HuH-7.5 (cell line): ENCODE results near the gene RBMS3.

Experiments
- DNase-seq: peaks from one replicate; pipeline ENCODE4 v3.0.0; 2011; ENCODE audit warnings: low spot score

The RBMS3 gene

DNA sequence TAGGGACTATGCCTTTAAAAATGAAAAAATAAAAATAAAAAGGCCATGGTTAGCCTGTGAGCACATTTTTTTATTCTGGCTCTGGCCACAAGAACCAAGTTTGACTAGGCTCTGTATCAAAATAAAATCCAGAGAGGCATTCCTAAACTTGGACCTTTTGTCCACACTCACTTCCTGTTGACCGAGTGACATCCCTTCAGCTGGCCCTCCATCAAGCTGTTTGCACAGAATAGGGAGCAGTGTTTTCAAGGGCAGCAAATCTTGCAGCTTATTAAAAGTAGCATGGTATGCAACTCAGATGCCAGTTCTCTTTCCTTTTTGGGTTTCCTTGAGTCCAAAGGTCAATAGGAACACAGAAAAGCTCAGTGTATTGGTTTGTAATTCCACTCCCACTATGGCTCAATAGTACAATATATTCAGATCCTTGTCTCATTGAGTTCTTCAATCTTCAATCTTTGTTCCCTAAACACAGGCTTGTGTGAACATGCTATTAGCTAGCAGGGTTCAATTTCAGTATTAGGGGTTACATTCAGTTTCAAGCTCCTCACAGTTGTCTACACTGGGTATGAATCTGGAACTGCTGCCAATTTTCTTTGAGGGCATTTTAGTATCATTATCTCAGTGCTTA is 244.5 kb downstream of the RBMS3 start:
- DNase-seq, result no peak

DNA sequence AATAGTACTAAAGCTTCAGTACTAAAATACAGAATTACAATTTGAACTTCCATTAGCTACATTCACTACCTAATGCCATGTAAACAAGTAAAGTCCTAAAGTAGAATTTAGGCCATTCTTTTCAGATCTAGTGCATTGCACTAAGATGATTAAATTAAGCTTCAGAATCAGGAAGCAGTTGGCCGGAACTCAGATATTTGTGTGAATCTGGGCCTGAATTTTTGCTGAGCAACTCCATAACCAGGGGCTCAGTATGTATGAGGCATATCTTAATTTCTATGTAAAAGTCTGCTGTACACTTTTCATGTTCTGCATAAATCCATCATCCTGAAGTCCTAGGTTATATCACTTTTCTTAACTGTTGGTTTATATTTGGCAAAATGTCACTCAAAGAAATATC is 246.4 kb downstream of the RBMS3 start:
- DNase-seq, result no peak

- DNase-seq, result no peak
These were observed 250.8 kb downstream of the RBMS3 start for GRCh38 chr3:29531644-29532043.

DNA sequence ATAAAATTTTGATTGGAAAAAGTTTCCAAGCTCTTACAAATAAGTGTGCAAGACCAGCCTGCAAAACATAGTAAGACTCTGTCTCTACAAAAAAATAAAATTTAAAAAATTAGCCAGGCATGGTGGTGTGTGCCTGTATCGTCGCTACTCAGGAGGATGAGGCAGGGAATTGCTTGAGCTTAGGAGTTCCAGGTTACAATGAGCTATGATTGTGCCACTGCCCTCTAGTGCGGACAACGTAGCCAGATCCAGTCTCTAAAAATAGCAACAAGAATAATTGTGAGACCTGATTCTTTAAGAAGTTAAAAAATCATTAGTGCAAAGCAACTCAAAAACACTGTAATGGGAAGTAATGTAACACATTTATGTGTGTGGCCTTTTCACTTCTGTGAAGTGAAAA is 251.6 kb downstream of the RBMS3 start:
- no peak for DNase-seq

- DNase-seq, result no peak
These were observed 253.1 kb downstream of the RBMS3 start for GRCh38 chr3:29534006-29534405.

- DNase-seq, result no peak
These were observed 255.3 kb downstream of the RBMS3 start for GRCh38 chr3:29536016-29536758.

- no peak for DNase-seq
These were observed 257.2 kb downstream of the RBMS3 start for GRCh38 chr3:29537889-29538609.

GRCh38 chr3:29538610-29538958 is 257.7 kb downstream of the RBMS3 start:
- no peak for DNase-seq

DNA sequence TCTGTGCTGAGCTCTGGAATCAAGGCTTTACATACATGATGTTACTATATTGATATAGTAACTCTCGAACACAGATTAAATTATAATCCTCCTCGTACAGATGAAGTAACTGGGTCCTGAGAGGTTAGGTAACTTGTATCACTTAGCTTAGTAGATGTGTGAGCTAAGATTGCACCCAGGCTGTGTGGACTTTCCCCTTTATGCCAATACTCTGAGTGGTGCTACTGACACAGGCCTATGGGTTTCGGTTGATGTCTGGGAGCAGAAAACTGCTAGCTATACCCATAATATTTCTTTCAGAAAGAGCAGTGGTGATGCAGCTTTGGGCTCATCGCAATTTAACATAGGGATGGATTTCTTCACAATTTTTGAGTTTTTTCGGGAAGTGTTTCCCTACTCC is 259.7 kb downstream of the RBMS3 start:
- no peak for DNase-seq

- no peak for DNase-seq
These were observed 264.0 kb downstream of the RBMS3 start for GRCh38 chr3:29544701-29545363.

DNA sequence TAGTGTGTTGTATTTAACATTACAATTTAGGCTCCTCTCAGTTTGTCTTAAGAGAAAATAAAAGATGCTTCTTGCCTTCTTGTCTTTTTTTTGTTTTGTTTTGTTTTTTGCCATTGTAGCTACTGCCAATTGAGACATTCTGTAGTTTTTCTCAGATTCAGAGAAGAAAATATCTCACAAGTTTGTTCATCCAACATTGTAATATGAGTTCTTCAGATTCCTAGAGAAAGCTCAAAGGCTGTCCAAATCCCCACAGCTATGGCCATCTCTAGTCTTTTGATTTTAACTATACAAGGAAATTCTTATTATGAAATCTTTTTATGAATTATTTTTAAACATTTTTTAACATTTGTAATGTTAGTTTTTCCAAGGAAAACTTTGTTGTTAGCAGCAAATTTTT is 264.7 kb downstream of the RBMS3 start:
- DNase-seq, result no peak

GRCh38 chr3:29552051-29552450 is 271.2 kb downstream of the RBMS3 start:
- DNase-seq, result no peak

DNA sequence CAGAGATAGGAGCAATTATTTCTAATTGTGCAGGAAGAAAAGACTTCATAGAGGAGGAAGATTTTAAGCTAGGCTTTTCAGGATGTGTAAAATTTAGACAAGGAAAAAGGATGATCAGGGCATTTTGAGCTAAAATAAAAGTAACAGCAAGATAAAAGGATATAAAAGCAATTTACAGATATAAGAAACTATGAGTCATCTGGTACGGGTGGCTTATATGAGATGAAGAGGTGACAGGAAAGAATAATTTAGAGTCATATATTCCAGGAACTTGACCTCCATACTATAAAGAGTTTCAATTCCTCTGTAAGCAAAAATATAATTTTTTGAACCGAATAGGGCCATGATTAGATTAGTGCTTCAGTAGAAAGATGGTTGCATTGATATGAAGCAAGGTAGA is 273.7 kb downstream of the RBMS3 start:
- DNase-seq, result no peak

- DNase-seq, result no peak
These were observed 274.7 kb downstream of the RBMS3 start for GRCh38 chr3:29555590-29555989.

DNA sequence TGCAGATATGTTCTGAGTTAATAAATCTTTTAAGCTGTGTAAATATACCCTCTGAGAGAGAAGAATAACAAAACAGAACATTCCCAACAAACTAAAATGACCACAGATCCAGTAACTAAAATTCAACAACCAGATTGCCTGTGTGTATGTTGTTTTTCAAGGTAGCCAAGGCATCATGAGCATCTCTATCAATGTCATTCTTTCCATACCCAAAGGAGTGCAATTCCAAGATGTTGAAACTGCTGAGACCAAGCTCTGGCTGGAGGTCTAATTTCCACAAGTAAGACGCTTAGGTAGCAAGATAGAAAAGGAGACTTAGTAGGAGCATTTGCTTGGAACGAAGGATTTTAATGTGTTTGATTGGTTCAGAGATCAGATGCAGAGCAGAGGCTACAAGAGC is 276.3 kb downstream of the RBMS3 start:
- no peak for DNase-seq

DNA sequence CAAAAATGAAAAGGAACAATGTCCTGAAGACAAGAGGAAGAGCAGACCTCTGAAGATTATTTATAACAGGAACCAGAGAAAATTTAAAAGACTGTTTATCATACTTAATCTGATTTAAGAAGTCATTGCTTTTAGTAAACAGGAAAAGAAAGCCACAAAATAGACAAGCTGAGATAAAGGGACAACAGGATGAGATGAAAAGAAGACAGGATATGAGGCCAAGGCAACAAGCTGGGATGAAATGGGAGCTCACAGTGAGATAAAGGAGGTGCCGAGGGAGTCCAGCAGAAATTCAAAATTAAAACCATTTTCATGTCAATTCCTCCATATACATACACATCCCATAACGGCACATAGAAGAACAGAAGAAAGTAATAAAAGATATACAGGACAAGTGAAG is 277.0 kb downstream of the RBMS3 start:
- DNase-seq, result no peak

GRCh38 chr3:29559741-29560465 is 279.0 kb downstream of the RBMS3 start:
- DNase-seq, result no peak

DNA sequence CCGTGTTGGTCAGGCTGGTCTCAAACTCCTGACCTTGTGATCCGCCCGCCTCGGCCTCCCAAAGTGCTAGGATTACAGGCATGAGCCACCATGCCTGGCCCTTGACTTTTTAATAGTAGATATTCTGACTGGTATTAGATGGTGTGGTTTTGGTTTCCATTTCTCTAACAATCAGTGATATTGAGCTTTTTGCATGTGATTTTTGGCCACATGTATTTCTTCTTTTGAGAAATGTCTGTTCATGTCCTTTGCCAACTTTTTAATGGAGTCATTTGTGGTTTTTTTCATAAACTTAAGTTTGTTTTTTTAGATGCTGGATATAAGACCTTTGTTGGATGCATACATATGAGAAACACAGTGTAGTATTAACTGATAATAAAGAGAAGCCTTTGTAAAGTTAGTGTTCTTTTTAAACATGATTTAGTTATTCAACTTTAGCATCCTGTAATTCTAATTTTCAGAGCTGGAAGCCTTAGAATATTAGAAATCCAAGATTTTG is 280.8 kb downstream of the RBMS3 start:
- DNase-seq, result no peak

DNA sequence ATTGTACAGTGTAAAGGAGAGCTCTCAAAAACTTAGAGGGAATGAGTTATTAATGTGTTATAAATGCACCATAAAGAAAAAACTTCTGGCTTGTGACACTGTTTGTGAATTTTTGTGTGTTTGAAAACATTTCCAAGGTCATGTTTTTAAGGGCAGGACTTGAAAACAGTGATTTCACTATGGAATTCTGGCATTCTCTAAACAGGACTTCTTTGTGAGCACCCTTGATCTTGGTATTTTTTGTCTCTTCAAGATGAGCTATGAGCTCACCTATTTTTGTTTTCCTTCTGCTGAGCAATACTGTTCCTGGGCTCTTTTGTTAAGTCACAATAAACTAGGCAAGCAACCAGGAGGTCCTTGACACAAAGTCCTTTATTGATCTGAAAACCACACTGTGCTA is 284.4 kb downstream of the RBMS3 start:
- no peak for DNase-seq

GRCh38 chr3:29567501-29567900 is 286.6 kb downstream of the RBMS3 start:
- DNase-seq, result no peak

DNA sequence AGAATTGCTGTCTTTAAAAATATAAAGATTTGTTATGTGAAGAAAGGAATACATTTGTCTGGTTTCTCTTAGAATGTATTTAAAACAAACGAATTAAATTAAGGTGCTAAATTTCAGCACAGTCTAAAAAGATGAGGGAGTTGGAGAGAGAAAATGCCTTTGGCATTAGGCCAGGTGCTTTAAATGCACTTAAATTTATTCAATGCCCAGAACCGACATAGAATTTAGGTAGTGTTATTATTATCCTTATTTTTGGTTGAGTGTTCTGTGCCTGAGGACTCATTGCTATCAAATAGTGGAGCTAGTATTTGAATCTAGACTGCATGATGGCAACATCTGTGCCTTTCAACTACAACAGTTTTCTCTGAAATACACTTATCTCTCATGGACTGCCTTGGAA is 287.5 kb downstream of the RBMS3 start:
- DNase-seq, result no peak

GRCh38 chr3:29576181-29576580 is 295.3 kb downstream of the RBMS3 start:
- no peak for DNase-seq
